ENCODE results near the gene ZNF628. TPM values are rescaled to one million over a fixed set of nuclear protein-coding genes. Genes with fewer than 3 reads are reported as not detected.

ZNF628 gene
- total RNA-seq, 1 donor from 2014 or later, result 13.2 TPM

DNA sequence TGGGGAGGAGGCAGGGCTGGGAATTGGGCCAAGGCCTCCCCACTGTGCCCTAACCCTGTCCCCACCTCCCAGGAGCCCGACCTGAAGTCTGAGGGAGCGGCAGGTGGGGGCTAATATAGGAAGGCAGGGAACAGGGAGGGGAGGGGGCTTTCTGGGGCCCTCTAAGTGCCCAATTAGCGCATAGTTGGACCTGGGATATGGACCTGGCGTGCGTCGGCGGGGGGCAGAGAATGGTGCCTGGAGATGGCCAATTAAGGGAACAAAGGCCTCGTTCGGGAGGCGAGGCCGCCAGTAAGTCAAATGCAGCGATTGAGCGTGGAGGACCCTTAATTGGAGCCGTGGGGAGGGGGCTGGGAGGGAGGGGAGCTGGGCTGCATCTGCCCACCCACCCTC, 11.8 kb upstream of the ZNF628 start, which contains the start of gene C19orf85:
Gene C19orf85, minus strand, starts transcription at position 90 of the 393 bp plus-strand sequence. CDS start 197 bp downstream, outside the sequence.
- Histone ChIP-seq H3K4me1 (peaks cover 0 to 11% of the 10 kb centered on the region in 2 donors), H3K9me3 (no peaks in the 10 kb centered on the region), H3K27me3 (no peaks in the 10 kb centered on the region), H3K4me3 (no peak within 1 kb of the TSS), H3K27ac (no peak within 1 kb of the TSS), H3K36me3 (no peaks in the 10 kb centered on the region)
- no peak for DNase-seq (ENCODE audit: low spot score in 2 of 2)
- TF ChIP-seq, protein P1, sequence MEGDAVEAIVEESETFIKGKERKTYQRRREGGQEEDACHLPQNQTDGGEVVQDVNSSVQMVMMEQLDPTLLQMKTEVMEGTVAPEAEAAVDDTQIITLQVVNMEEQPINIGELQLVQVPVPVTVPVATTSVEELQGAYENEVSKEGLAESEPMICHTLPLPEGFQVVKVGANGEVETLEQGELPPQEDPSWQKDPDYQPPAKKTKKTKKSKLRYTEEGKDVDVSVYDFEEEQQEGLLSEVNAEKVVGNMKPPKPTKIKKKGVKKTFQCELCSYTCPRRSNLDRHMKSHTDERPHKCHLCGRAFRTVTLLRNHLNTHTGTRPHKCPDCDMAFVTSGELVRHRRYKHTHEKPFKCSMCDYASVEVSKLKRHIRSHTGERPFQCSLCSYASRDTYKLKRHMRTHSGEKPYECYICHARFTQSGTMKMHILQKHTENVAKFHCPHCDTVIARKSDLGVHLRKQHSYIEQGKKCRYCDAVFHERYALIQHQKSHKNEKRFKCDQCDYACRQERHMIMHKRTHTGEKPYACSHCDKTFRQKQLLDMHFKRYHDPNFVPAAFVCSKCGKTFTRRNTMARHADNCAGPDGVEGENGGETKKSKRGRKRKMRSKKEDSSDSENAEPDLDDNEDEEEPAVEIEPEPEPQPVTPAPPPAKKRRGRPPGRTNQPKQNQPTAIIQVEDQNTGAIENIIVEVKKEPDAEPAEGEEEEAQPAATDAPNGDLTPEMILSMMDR (IDR thresholded peaks at IDR 0.05), result no peak
- intact Hi-C loops (cut with DNase I), result loop anchor here (5.0 kb wide), 2 partner anchors 158 to 182 kb away; partner anchors contain the start of genes BRSK1, HSPBP1 and ZNF784

DNA sequence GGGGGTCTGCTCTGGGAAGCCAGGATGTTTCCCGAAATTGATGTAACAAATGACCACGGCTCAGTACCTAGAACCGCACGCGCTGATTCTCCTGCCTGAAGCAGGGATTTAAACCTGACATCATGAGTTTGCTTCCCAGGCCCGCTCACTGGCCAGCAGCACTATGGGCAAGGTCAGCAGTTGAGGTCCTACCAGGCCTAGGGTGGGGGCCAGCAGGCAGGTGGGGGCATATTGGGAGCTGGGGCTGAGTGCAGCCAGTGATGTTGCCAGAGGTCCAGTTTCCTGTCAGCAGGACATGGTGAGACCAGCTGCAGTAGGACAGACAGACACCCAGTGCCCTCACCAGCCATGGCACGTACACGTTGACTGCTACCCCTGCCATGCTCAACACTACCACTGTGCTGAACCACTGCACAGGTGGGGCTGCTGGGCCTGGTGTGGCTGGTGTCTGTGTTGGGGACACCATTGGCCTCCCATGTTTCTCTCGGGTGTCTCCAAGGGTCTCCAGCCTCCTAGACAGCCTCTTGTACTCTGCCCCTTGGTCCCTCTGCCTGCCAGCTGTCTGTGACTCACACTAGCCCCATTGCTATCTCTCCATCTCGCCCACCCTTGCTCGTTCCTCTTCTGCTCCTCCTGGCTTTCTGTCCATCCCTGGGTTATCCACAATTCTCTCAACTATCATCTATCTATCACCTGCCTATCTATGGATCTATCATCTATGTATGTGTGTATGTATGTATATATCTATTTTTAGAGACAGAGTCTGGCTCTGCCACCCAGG, 10.8 kb upstream of the ZNF628 start:
- no peak for DNase-seq (ENCODE audit: low spot score in 2 of 2)
- TF ChIP-seq, protein P1 (IDR thresholded peaks at IDR 0.05), result no peak
- Histone ChIP-seq H3K4me3 (no peak overlapping the region), H3K36me3 (no peaks in the 10 kb centered on the region), H3K9me3 (no peaks in the 10 kb centered on the region), H3K27ac (no peak overlapping the region), H3K4me1 (peaks cover 0 to 7% of the 10 kb centered on the region in 2 donors), H3K27me3 (no peaks in the 10 kb centered on the region)
- intact Hi-C loops (cut with DNase I), result no loop called here

DNA sequence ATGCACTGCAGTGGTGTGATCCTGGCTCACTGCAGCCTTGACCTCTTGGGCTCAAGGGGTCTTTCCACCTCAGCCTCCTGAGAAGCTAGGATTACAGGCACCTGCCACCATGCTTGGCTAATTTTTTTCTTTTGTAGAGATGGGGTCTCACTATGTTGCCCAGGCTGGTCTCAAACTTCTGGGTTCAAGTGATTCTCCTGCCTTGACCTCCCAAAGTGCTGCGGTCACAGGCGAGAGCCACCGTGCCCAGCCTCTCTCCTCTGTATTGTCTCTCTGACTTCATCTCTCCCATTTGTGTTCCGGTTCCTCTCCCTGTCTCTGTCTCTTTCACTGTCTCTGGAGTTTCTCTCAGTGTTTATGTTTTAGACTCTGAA, 10.2 kb upstream of the ZNF628 start:
- Histone ChIP-seq H3K36me3 (no peaks in the 10 kb centered on the region), H3K9me3 (no peaks in the 10 kb centered on the region), H3K4me1 (peaks cover 0 to 6% of the 10 kb centered on the region in 2 donors), H3K27ac (no peak overlapping the region), H3K27me3 (no peaks in the 10 kb centered on the region), H3K4me3 (no peak overlapping the region)
- intact Hi-C loops (cut with DNase I), result no loop called here
- TF ChIP-seq, protein P1 (IDR thresholded peaks at IDR 0.05), result no peak
- DNase-seq (ENCODE audit: low spot score in 2 of 2), result no peak

DNA sequence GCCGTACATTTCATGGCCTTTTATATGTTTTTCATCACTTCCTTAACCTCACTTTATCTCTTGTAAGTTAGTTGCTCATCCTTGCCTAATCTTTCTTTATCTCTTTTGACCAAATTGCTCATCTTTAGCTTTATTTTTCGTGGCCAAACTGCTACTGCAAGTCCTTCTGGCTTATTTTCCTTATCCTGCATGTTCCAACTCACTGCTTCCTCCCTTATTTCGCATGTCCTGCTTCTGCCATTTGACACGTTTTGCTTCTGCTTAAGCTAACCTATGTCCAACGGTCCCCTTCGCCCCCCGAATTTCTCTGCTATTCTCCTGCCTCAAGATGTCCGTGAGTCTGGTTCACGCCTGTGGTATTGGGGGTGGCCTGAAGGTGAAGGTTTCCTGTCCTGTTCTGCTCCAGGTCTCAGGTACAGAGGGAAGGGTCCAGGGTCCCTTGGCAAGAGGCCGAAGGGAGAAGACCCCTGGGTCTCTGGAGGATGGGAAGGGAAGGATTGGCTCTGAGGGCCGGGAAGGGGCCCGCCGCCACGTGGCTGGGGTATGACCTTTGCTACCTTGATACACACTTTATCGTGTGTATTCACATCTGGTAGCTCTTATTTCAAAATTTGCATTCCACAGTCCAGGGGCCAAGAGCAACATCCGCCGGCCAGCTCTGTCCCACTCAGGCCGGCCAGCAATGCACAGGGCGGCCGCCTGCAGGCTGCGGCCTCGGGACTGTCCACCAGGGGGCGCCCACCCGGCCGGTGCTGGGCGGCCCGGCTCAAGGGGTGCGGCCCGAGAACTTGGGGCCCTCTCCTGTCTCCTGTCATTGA, 9.0 kb upstream of the ZNF628 start:
- peak in 1 of 2 donors; percentile 85 for DNase-seq (ENCODE audit: low spot score in 2 of 2)
- Histone ChIP-seq H3K4me1 (peaks cover 0 to 6% of the 10 kb centered on the region in 2 donors), H3K36me3 (no peaks in the 10 kb centered on the region), H3K27ac (no peak overlapping the region), H3K27me3 (no peaks in the 10 kb centered on the region), H3K4me3 (no peak overlapping the region), H3K9me3 (no peaks in the 10 kb centered on the region)
- TF ChIP-seq, protein P1 (IDR thresholded peaks at IDR 0.05), result peak; percentile 95 to 100 (median 97)
- intact Hi-C loops (cut with DNase I), result loop anchor here (1.0 kb wide), 1 partner anchor 37 kb away; no protein-coding TSS in a partner anchor

DNA sequence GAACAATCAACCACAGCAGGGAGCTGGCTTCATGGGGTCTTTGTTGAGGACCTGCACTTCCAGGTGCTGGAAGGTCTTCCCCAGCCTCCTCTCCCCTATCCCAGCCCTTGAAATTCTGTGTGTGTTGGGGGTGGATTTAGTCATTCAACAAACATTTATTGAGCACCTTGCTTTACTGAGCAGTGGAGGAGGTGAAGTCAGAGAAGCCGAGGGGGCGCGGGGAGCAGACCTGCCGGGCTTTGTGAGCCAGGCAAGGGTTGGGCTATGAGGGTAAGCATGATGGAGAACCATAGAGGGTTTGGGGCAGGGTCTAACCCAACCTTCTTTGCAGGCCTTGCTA, 8.4 kb upstream of the ZNF628 start:
- intact Hi-C loops (cut with DNase I), result no loop called here
- Histone ChIP-seq H3K36me3 (no peaks in the 10 kb centered on the region), H3K27me3 (no peaks in the 10 kb centered on the region), H3K4me3 (no peak overlapping the region), H3K27ac (no peak overlapping the region), H3K4me1 (peaks cover 0 to 6% of the 10 kb centered on the region in 2 donors), H3K9me3 (no peaks in the 10 kb centered on the region)
- no peak for DNase-seq (ENCODE audit: low spot score in 2 of 2)
- TF ChIP-seq, protein P1 (IDR thresholded peaks at IDR 0.05), result peak in 2 of 3 experiments; percentile 1 to 25

All from ascending aorta (tissue), 2 donors.